GM12878 (cell line): ENCODE data around the gene TMEM209. TPM values are rescaled to one million over a fixed set of nuclear protein-coding genes. Genes with fewer than 3 reads are reported as not detected.

Experiments
- ATAC-seq: fragments of 200-7000 bp; cut with Tn5 transposase; 3 replicates; pipeline ENCODE4 v1.9.1; 2020; ENCODE audit warnings: mild to moderate bottlenecking, moderate library complexity
- BruUV-seq: library from RNA; stranded (reverse); fragments of 400-500 nt; replicated peaks from 2 replicates; lab custom pipeline; 2021; lab: Mats Ljungman, UMichigan
- CTCF ChIA-PET: fragments of 300-600 bp; sonication (Branson Sonifier 250); formaldehyde crosslinking; extraction: SDS; loops from one replicate; lab custom pipeline; 2021; ENCODE audit warnings: inconsistent platforms; lab: Yijun Ruan, JAX
- POLR2A ChIA-PET: fragments of 350-600 bp; formaldehyde crosslinking; extraction: SDS; loops from one replicate; lab custom pipeline; 2021; ENCODE audit warnings: inconsistent platforms; lab: Charles Lee
- RAD21 ChIA-PET: fragments of 300-600 bp; sonication (Branson Sonifier 250); formaldehyde crosslinking; loops from one replicate; lab custom pipeline; 2023; ENCODE audit warnings: antibody characterized with exemption; ENCODE audit not compliant: unreplicated experiment; lab: Charles Lee
- SMC1A ChIA-PET: fragments of 300-600 bp; sonication (Branson Sonifier 250); formaldehyde crosslinking; loops from one replicate; lab custom pipeline; 2023; ENCODE audit not compliant: unreplicated experiment, uncharacterized antibody; lab: Charles Lee
- DNase-seq: peaks from one replicate; pipeline ENCODE4 v3.0.0-alpha.2; 2011; ENCODE audit warnings: low read depth, low spot score
- FAIRE-seq: peaks from 3 replicates; lab custom pipeline; 2011; peaks lifted over from hg19 to GRCh38; lab: Jason Lieb, UNC
- H2AFZ ChIP-seq: 2 replicates; pipeline ENCODE4 v1.6.0; 2011; ENCODE audit warnings: low read depth, low read length, control low read depth; ENCODE audit not compliant: control insufficient read depth
- H3K27ac ChIP-seq: 2 replicates; pipeline ENCODE4 v1.5.1; 2011; ENCODE audit warnings: control low read depth; ENCODE audit not compliant: control insufficient read depth, insufficient read depth
- H3K27me3 ChIP-seq, 2 experiments: replicated peaks in 1 of 2; 2 replicates each; pipeline versions ENCODE4 v1.6.0 to v1.6.1; 2011; ENCODE audit warnings: low read length in 1 of 2; ENCODE audit not compliant: control insufficient read depth in 2 of 2, insufficient read depth in 2 of 2
- H3K36me3 ChIP-seq, 2 experiments: 2 replicates each; pipeline ENCODE4 v1.5.1; 2011; ENCODE audit warnings: low read length in 1 of 2; ENCODE audit not compliant: control insufficient read depth in 2 of 2, insufficient read depth in 2 of 2
- H3K4me1 ChIP-seq: 2 replicates; pipeline ENCODE4 v1.6.1; 2011; ENCODE audit warnings: mild to moderate bottlenecking, low read length, moderate library complexity, mixed read lengths; ENCODE audit not compliant: control insufficient read depth, insufficient read depth
- H3K4me2 ChIP-seq: 2 replicates; pipeline ENCODE4 v1.6.0; 2011; ENCODE audit warnings: control low read depth; ENCODE audit not compliant: control insufficient read depth, insufficient read depth
- H3K4me3 ChIP-seq: fragments of 200-600 bp; sonication (generic); 2 replicates; pipeline ENCODE4 v1.5.1; 2016
- H3K79me2 ChIP-seq: 2 replicates; pipeline ENCODE4 v1.6.0; 2011; ENCODE audit warnings: low read length; ENCODE audit not compliant: control insufficient read depth, insufficient read depth
- H3K9ac ChIP-seq: 2 replicates; pipeline ENCODE4 v1.8.0; 2011; ENCODE audit warnings: low read length, control low read depth, mixed read lengths; ENCODE audit not compliant: control insufficient read depth, insufficient read depth
- H3K9me3 ChIP-seq: replicated peaks from 3 replicates; pipeline ENCODE4 v1.5.1; 2011; ENCODE audit warnings: mild to moderate bottlenecking, low read length; ENCODE audit not compliant: control insufficient read depth, insufficient read depth
- H4K20me1 ChIP-seq: 2 replicates; pipeline ENCODE4 v1.6.0; 2011; ENCODE audit not compliant: control insufficient read depth, insufficient read depth
- BCL11A ChIP-seq: IDR thresholded peaks from 2 replicates; pipeline ENCODE4 v1.6.1; 2011; ENCODE audit warnings: low read depth, low read length
- BCLAF1 ChIP-seq: fragments of 450-650 bp; IDR thresholded peaks from 2 replicates; pipeline ENCODE4 v1.6.1; 2017; ENCODE audit warnings: antibody characterized with exemption, mild to moderate bottlenecking, moderate library complexity
- CREB1 ChIP-seq: IDR thresholded peaks from 2 replicates; pipeline ENCODE4 v1.6.1; 2012; ENCODE audit warnings: low read depth, mild to moderate bottlenecking, inconsistent platforms
- IKZF2 ChIP-seq, 2 experiments: fragments of 450-650 bp; IDR thresholded peaks; 2 replicates each; pipeline ENCODE4 v1.6.1; 2017; ENCODE audit warnings: mild to moderate bottlenecking in 2 of 2, moderate library complexity in 2 of 2
- NFYB ChIP-seq: IDR thresholded peaks from 2 replicates; pipeline ENCODE4 v1.6.1; 2011; ENCODE audit warnings: low read depth, mild to moderate bottlenecking, low read length, improper control_type of control experiment, moderate library complexity; ENCODE audit not compliant: insufficient read depth
- PAX8 ChIP-seq: fragments of 450-650 bp; IDR thresholded peaks from 2 replicates; pipeline ENCODE4 v1.6.1; 2017; ENCODE audit warnings: mild to moderate bottlenecking, moderate library complexity
- POLR2AphosphoS5 ChIP-seq: IDR thresholded peaks from 2 replicates; pipeline ENCODE4 v1.6.1; 2011; ENCODE audit warnings: mild to moderate bottlenecking, low read length, inconsistent platforms
- PRDM15 ChIP-seq: fragments of 450-650 bp; formaldehyde crosslinking; IDR thresholded peaks from 2 replicates; pipeline ENCODE4 v1.4.0; 2020; ENCODE audit warnings: mild to moderate bottlenecking, moderate library complexity
- RBBP5 ChIP-seq: fragments of 200-600 bp; sonication (generic); conservative IDR thresholded peaks from 2 replicates; pipeline ENCODE4 v1.6.1; 2016
- RUNX3 ChIP-seq: IDR thresholded peaks from 2 replicates; pipeline ENCODE4 v1.6.1; 2012; ENCODE audit warnings: low read length, inconsistent platforms
- SMC3 ChIP-seq: IDR thresholded peaks from 2 replicates; pipeline ENCODE4 v1.6.1; 2011; ENCODE audit warnings: low read length, improper control_type of control experiment, borderline replicate concordance
- TCF12 ChIP-seq: IDR thresholded peaks from 2 replicates; pipeline ENCODE4 v1.6.1; 2011; ENCODE audit warnings: low read depth, mild to moderate bottlenecking, low read length
- ZNF274 ChIP-seq: IDR thresholded peaks from one replicate; pipeline ENCODE4 v1.8.0; 2011; ENCODE audit not compliant: insufficient read length, insufficient read depth
- WGBS: methylation state at CpG from one replicate; pipeline ENCODE4 v1.1.6; 2016; ENCODE audit warnings: low lambda C conversion rate; ENCODE audit not compliant: insufficient replicate concordance, insufficient coverage; ENCODE audit errors: missing lambda C conversion rate; 5-methylcytosine and 5-hydroxymethylcytosine counted together
- in situ Hi-C: fragments of 300-500 bp; cut with MboI; formaldehyde crosslinking; loops from 9 replicates; pipeline ENCODE4 v1.14.3; 2018; ENCODE audit warnings: mixed read lengths
- intact Hi-C: fragments of 100-400 bp; cut with micrococcal nuclease; formaldehyde crosslinking; loops from one replicate; pipeline ENCODE4 v1.14.2; 2022; ENCODE audit not compliant: unreplicated experiment
- polyA plus RNA-seq, 11 experiments: library from polyadenylated mRNA; depleted of rRNA in 4 of 11; unstranded in 6 of 11; stranded (reverse) in 5 of 11; fragments of >200 nt; fragmentation: Nextera tagmentation in 4 of 11; fragmentation: Illumina TruSeq in 1 of 11; extraction: Ambion mirVana in 4 of 11; extraction: Trizol in 1 of 11; gene quantifications; 1 replicate in 1 of 11; 2 replicates in 10 of 11; pipeline versions ENCODE4 v1.2.1 to v1.2.3, GENCODE V29; 2011 to 2016; ENCODE audit warnings: inconsistent platforms in 2 of 11, missing spikeins in 2 of 11, low read depth in 1 of 11
- total RNA-seq, 4 experiments: library from RNA; depleted of rRNA in 3 of 4; stranded (reverse); fragments of >200 nt in 3 of 4; fragmentation: Illumina TruSeq in 1 of 4; extraction: Trizol in 1 of 4; gene quantifications; 2 replicates each; pipeline versions ENCODE4 v1.2.1 to v1.2.3, GENCODE V29; 2013 to 2021

TMEM209 gene
- total and polyA plus RNA-seq, 10 of the 15 experiments (the other 5 are each of a cell fraction or from before 2014, with no cell fraction given): 22.1 to 41.2 (median 35.1) TPM

- Histone ChIP-seq H2AFZ (peak overlapping the region; percentile 62), H3K27me3 (no peaks in the 10 kb centered on the region), H3K27ac (peak overlapping the region; percentile 44; the same call in 1 of the 2 replicates), H3K4me1 (peaks cover 32% of the 10 kb centered on the region), H3K4me3 (no peak overlapping the region), H3K4me2 (peak overlapping the region; percentile 58), H3K36me3 (no peaks in the 10 kb centered on the region), H3K9me3 (peaks cover 5% of the 10 kb centered on the region), H3K79me2 (no peaks in the 10 kb centered on the region), H4K20me1 (no peaks in the 10 kb centered on the region), H3K9ac (no peak overlapping the region)
- POLR2A ChIA-PET: interaction anchor here (0.7 kb wide), 1 partner anchor 35 kb away, joined by 3 read pairs; no protein-coding TSS in a partner anchor
- WGBS: 24% methylated on average over 11 of the region's 11 CpGs
- CTCF ChIA-PET: no interaction called here
- TF ChIP-seq BCL11A: no peak
- TF ChIP-seq IKZF2 (IDR thresholded peaks at IDR 0.05): no peak
- TF ChIP-seq PRDM15 (CRISPR knock-in tag): no peak
- TF ChIP-seq RUNX3: peak; percentile 55
- no peak for TF ChIP-seq SMC3
- TF ChIP-seq CREB1: no peak
- TF ChIP-seq ZNF274: no peak
- no peak for TF ChIP-seq RBBP5
- TF ChIP-seq POLR2AphosphoS5: no peak
- no peak for TF ChIP-seq NFYB
- peak; percentile 58; the same call in 1 of the 2 replicates for TF ChIP-seq TCF12
- no peak for TF ChIP-seq PAX8
- no peak for TF ChIP-seq BCLAF1
- SMC1A ChIA-PET: interaction anchor here (1.6 kb wide), 1 partner anchor 81 kb away, joined by 3 read pairs; the partner anchor contains the start of gene KLHDC10
- FAIRE-seq (no peak), ATAC-seq (peak; percentile 49), DNase-seq (no peak)
- BruUV-seq: no TSS peak
- RAD21 ChIA-PET: no interaction called here
- intact Hi-C loops: no loop called here
- in situ Hi-C loops: no loop called here
Measured at GRCh38 chr7:130150587-130150986, 54.6 kb downstream of the TMEM209 start.
